ENCODE data around the gene MRI1. TPM values are rescaled to one million over a fixed set of nuclear protein-coding genes. Genes with fewer than 3 reads are reported as not detected.

Gene MRI1
- total RNA-seq, 2 experiments from 2014 or later = 20.4 to 21.1 TPM

GRCh38 chr19:13741893-13742292 lies 22.4 kb upstream of the MRI1 start:
- no peak for ATAC-seq (ENCODE audit: poor library complexity)
- H3K9me3 Mint-ChIP-seq = no peaks in the 10 kb centered on the region

GRCh38 chr19:13742756-13743155 lies 21.6 kb upstream of the MRI1 start:
- intact Hi-C loops (cut with DNase I, micrococcal nuclease) = no loop called here
- H3K4me1 Mint-ChIP-seq (ENCODE audit: low read depth) = peaks cover 10% of the 10 kb centered on the region
- no peak overlapping the region for H3K4me3 ChIP-seq (ENCODE audit: low read length)
- TF ChIP-seq CTCF (IDR thresholded peaks at IDR 0.05) = no peak
- H3K36me3 Mint-ChIP-seq (ENCODE audit: low read depth) = peaks cover 2% of the 10 kb centered on the region
- no peaks in the 10 kb centered on the region for H3K27me3 ChIP-seq (ENCODE audit: control insufficient read depth in 1 of 2, insufficient read depth in 2 of 2, low read length in 2 of 2)
- H3K27ac Mint-ChIP-seq = no peak overlapping the region
- H3K9me3 Mint-ChIP-seq = no peaks in the 10 kb centered on the region
- H3K4me1 ChIP-seq (ENCODE audit: insufficient read depth, low read length) = peaks cover 6% of the 10 kb centered on the region
- ATAC-seq (ENCODE audit: poor library complexity) = no peak
- no peaks in the 10 kb centered on the region for H3K36me3 ChIP-seq (ENCODE audit: insufficient read depth, low read length)
- H3K4me3 Mint-ChIP-seq = no peak overlapping the region
- ChIA-PET CTCF (no interaction called here), POLR2A (no interaction called here)
- no peak for DNase-seq
- no peak overlapping the region for H3K27ac ChIP-seq (ENCODE audit: low read depth in 1 of 2, low read length in 2 of 2)
- no peaks in the 10 kb centered on the region for H3K9me3 ChIP-seq (ENCODE audit: control insufficient read depth in 1 of 2, insufficient read depth in 1 of 2, low read length in 2 of 2)
- H3K27me3 Mint-ChIP-seq = no peaks in the 10 kb centered on the region

More at GRCh38 chr19:13741893-13742292, 22.4 kb upstream of the MRI1 start:
- ChIA-PET POLR2A (no interaction called here), CTCF (no interaction called here)
- Histone ChIP-seq H3K27me3 (ENCODE audit: control insufficient read depth in 1 of 2, insufficient read depth in 2 of 2, low read length in 2 of 2) (no peaks in the 10 kb centered on the region), H3K4me3 (ENCODE audit: low read length) (no peak overlapping the region), H3K4me1 (ENCODE audit: insufficient read depth, low read length) (no peaks in the 10 kb centered on the region), H3K36me3 (ENCODE audit: insufficient read depth, low read length) (no peaks in the 10 kb centered on the region), H3K27ac (ENCODE audit: low read depth in 1 of 2, low read length in 2 of 2) (no peak overlapping the region), H3K9me3 (ENCODE audit: control insufficient read depth in 1 of 2, insufficient read depth in 1 of 2, low read length in 2 of 2) (no peaks in the 10 kb centered on the region)
- intact Hi-C loops (cut with DNase I, micrococcal nuclease) = no loop called here
- Mint-ChIP-seq H3K36me3 (ENCODE audit: low read depth) (no peaks in the 10 kb centered on the region), H3K27me3 (no peaks in the 10 kb centered on the region), H3K27ac (no peak overlapping the region), H3K4me3 (no peak overlapping the region), H3K4me1 (ENCODE audit: low read depth) (peaks cover 2% of the 10 kb centered on the region)
- DNase-seq = no peak
- no peak for TF ChIP-seq CTCF (IDR thresholded peaks at IDR 0.05)

GRCh38 chr19:13744174-13744573 lies 20.1 kb upstream of the MRI1 start:
- Histone ChIP-seq H3K36me3 (ENCODE audit: insufficient read depth, low read length) (no peaks in the 10 kb centered on the region), H3K9me3 (ENCODE audit: control insufficient read depth in 1 of 2, insufficient read depth in 1 of 2, low read length in 2 of 2) (no peaks in the 10 kb centered on the region), H3K4me3 (ENCODE audit: low read length) (no peak overlapping the region), H3K27me3 (ENCODE audit: control insufficient read depth in 1 of 2, insufficient read depth in 2 of 2, low read length in 2 of 2) (no peaks in the 10 kb centered on the region), H3K4me1 (ENCODE audit: insufficient read depth, low read length) (peaks cover 17% of the 10 kb centered on the region), H3K27ac (ENCODE audit: low read depth in 1 of 2, low read length in 2 of 2) (no peak overlapping the region)
- TF ChIP-seq CTCF (IDR thresholded peaks at IDR 0.05) = no peak
- ChIA-PET POLR2A (interaction anchor here (0.6 kb wide), 1 partner anchor 397 kb away, joined by 5 read pairs; no protein-coding TSS in a partner anchor), CTCF (no interaction called here)
- peaks cover 22% of the 10 kb centered on the region for H3K4me1 Mint-ChIP-seq (ENCODE audit: low read depth)
- H3K9me3 Mint-ChIP-seq = no peaks in the 10 kb centered on the region
- no peak overlapping the region for H3K27ac Mint-ChIP-seq
- intact Hi-C loops (cut with DNase I, micrococcal nuclease) = no loop called here
- DNase-seq (no peak), ATAC-seq (ENCODE audit: poor library complexity) (no peak)
- no peaks in the 10 kb centered on the region for H3K27me3 Mint-ChIP-seq
- peaks cover 12% of the 10 kb centered on the region for H3K36me3 Mint-ChIP-seq (ENCODE audit: low read depth)
- H3K4me3 Mint-ChIP-seq = no peak overlapping the region
